Measurements from ENCODE around the gene KLF11.

DNA sequence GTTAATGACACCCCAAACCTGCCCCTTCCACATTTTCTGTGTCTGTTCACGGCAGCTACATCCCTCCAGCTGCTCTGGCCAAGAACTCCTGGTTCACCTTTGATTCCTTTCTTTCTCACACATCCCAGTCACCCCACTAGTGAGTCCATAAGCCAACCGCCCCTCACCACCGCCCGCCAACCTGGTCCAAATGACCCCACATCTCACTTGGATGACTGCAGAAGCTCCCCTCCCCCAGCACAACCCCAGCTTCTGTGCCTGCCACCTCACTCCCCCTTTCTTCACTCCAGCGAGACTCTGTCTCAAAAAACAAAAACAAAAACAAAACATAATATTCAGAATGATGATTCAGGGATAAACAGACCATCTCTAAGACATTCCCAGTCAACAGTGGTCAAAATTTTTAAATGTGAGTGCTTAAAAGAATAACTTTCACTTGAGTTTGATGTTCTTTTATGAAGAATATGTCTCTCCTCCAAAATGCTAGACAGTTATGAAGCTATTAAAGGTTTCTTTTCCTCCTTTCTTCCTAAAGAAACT lies 33.7 kb downstream of the KLF11 start:
- TF ChIP-seq EZH2 (IDR thresholded peaks at IDR 0.05; ENCODE audit: borderline replicate concordance, insufficient read depth, low read length, poor library complexity, severe bottlenecking), result no peak
- TF ChIP-seq, protein P1, sequence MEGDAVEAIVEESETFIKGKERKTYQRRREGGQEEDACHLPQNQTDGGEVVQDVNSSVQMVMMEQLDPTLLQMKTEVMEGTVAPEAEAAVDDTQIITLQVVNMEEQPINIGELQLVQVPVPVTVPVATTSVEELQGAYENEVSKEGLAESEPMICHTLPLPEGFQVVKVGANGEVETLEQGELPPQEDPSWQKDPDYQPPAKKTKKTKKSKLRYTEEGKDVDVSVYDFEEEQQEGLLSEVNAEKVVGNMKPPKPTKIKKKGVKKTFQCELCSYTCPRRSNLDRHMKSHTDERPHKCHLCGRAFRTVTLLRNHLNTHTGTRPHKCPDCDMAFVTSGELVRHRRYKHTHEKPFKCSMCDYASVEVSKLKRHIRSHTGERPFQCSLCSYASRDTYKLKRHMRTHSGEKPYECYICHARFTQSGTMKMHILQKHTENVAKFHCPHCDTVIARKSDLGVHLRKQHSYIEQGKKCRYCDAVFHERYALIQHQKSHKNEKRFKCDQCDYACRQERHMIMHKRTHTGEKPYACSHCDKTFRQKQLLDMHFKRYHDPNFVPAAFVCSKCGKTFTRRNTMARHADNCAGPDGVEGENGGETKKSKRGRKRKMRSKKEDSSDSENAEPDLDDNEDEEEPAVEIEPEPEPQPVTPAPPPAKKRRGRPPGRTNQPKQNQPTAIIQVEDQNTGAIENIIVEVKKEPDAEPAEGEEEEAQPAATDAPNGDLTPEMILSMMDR (IDR thresholded peaks at IDR 0.05; ENCODE audit: poor library complexity, severe bottlenecking), result no peak
- no peak for TF ChIP-seq TAF1 (IDR thresholded peaks at IDR 0.05; ENCODE audit: low read depth)
- no peak for TF ChIP-seq POLR2AphosphoS5 (IDR thresholded peaks at IDR 0.05)
- no peak for TF ChIP-seq EP300 (conservative IDR thresholded peaks at IDR 0.05; ENCODE audit: poor library complexity, severe bottlenecking)
- TF ChIP-seq SMC3 (conservative IDR thresholded peaks at IDR 0.05; ENCODE audit: poor library complexity), result no peak
- no peak for TF ChIP-seq MXI1 (conservative IDR thresholded peaks at IDR 0.05; ENCODE audit: poor library complexity, severe bottlenecking)
- no peak for TF ChIP-seq RAD21 (conservative IDR thresholded peaks at IDR 0.05)
